HCT116 (cell line): ENCODE results near the gene PRLR. TPM values are rescaled to one million over a fixed set of nuclear protein-coding genes. Genes with fewer than 3 reads are reported as not detected.

Source experiments
- ATAC-seq: fragments of 200-7000 bp; cut with Tn5 transposase; 2 replicates; pipeline ENCODE4 v1.9.1; 2020; ENCODE audit warnings: mild to moderate bottlenecking, moderate library complexity
- BruUV-seq: library from RNA; stranded (reverse); fragments of 400-500 nt; replicated peaks from 2 replicates; lab custom pipeline; 2021; lab: Mats Ljungman, UMichigan
- CTCF ChIA-PET: fragments of 300-600 bp; sonication (Branson Sonifier 250); formaldehyde crosslinking; loops from one replicate; lab custom pipeline; 2021; ENCODE audit warnings: antibody characterized with exemption; lab: Charles Lee
- POLR2A ChIA-PET: fragments of 300-600, 350-600 bp; sonication (Branson Sonifier 250); formaldehyde crosslinking; loops from one replicate; lab custom pipeline; 2021; ENCODE audit warnings: antibody characterized with exemption; lab: Charles Lee
- RAD21 ChIA-PET, 2 experiments: fragments of 300-600 bp; sonication (Branson Sonifier 250); formaldehyde crosslinking; loops; one replicate each; lab custom pipeline; 2023; ENCODE audit warnings: low total read pairs in 2 of 2; ENCODE audit not compliant: uncharacterized antibody in 2 of 2, unreplicated experiment in 2 of 2, low non-redundant PET in 1 of 2; lab: Charles Lee
- DNase-seq: peaks from one replicate; pipeline ENCODE4 v3.0.0-alpha.2; 2010; ENCODE audit warnings: low read depth, low spot score
- H2AFZ ChIP-seq: fragments of 200-600 bp; shearing (Covaris generic), sonication (generic); 2 replicates; pipeline ENCODE4 v1.6.1; 2017; ENCODE audit warnings: low read depth, mixed run types, mixed read lengths, antibody characterized with exemption, low read length; ENCODE audit not compliant: poor library complexity, severe bottlenecking
- H3K27ac ChIP-seq: 2 replicates; pipeline ENCODE4 v1.5.1; 2012; ENCODE audit warnings: low read depth, low read length
- H3K27me3 ChIP-seq: fragments of 200-600 bp; sonication (generic); 2 replicates; pipeline ENCODE4 v1.6.1; 2016; ENCODE audit warnings: mixed run types, low read length, mixed read lengths; ENCODE audit not compliant: insufficient read depth
- H3K36me3 ChIP-seq, 2 experiments: fragments of 200-500 bp in 1 of 2; fragments of 200-600 bp in 1 of 2; sonication (Bioruptor generic) in 1 of 2; sonication (generic) in 1 of 2; 2 replicates each; pipeline versions ENCODE4 v1.5.1 to v1.6.1; 2014 to 2016; ENCODE audit warnings: low read length in 2 of 2, inconsistent platforms in 1 of 2, mixed read lengths in 1 of 2, mixed run types in 1 of 2; ENCODE audit not compliant: insufficient read depth in 2 of 2, control insufficient read depth in 1 of 2
- H3K4me1 ChIP-seq, 2 experiments: fragments of 200-600 bp in 1 of 2; sonication (generic) in 1 of 2; 2 replicates each; pipeline versions ENCODE4 v1.5.1 to v1.6.1; 2012 to 2017; ENCODE audit warnings: low read length in 2 of 2, inconsistent platforms in 1 of 2, mild to moderate bottlenecking in 1 of 2, mixed read lengths in 1 of 2, mixed run types in 1 of 2, moderate library complexity in 1 of 2; ENCODE audit not compliant: insufficient read depth in 2 of 2, control insufficient read depth in 1 of 2
- H3K4me2 ChIP-seq: fragments of 200-600 bp; sonication (generic); 2 replicates; pipeline ENCODE4 v1.6.1; 2017; ENCODE audit warnings: mixed run types, low read length, mixed read lengths
- H3K4me3 ChIP-seq, 2 experiments: fragments of 200-600 bp in 1 of 2; sonication (generic) in 1 of 2; replicated peaks in 1 of 2; 2 replicates each; pipeline ENCODE4 v1.5.1; 2011 to 2016; ENCODE audit warnings: low read length in 2 of 2, control low read depth in 1 of 2, low read depth in 1 of 2, mild to moderate bottlenecking in 1 of 2, mixed read lengths in 1 of 2, mixed run types in 1 of 2
- H3K79me2 ChIP-seq: fragments of 200-600 bp; sonication (generic); 2 replicates; pipeline ENCODE4 v1.6.1; 2017; ENCODE audit warnings: mild to moderate bottlenecking, mixed run types, low read length, moderate library complexity, mixed read lengths; ENCODE audit not compliant: insufficient read depth
- H3K9ac ChIP-seq: fragments of 200-600 bp; sonication (generic); 2 replicates; pipeline ENCODE4 v1.6.1; 2016; ENCODE audit warnings: low read length, mixed read lengths
- H3K9me2 ChIP-seq: fragments of 200-600 bp; sonication (generic), shearing (Covaris generic); 2 replicates; pipeline ENCODE4 v1.6.1; 2017; ENCODE audit warnings: mixed run types, mild to moderate bottlenecking, moderate library complexity; ENCODE audit not compliant: insufficient read depth
- H3K9me3 ChIP-seq, 2 experiments: fragments of 200-500 bp in 1 of 2; fragments of 200-600 bp in 1 of 2; sonication (Bioruptor generic) in 1 of 2; sonication (generic) in 1 of 2; 2 replicates each; pipeline ENCODE4 v1.6.1; 2014 to 2017; ENCODE audit warnings: low read length in 2 of 2, mixed read lengths in 2 of 2, inconsistent platforms in 1 of 2, low read depth in 1 of 2, mild to moderate bottlenecking in 1 of 2, mixed run types in 1 of 2, moderate library complexity in 1 of 2; ENCODE audit not compliant: control insufficient read depth in 1 of 2, insufficient read depth in 1 of 2
- H4K20me1 ChIP-seq: fragments of 200-600 bp; sonication (generic), shearing (Covaris generic); 2 replicates; pipeline ENCODE4 v1.6.1; 2017; ENCODE audit warnings: mixed run types, mild to moderate bottlenecking, moderate library complexity; ENCODE audit not compliant: insufficient read depth
- CBX3 ChIP-seq: IDR thresholded peaks from 2 replicates; pipeline ENCODE4 v1.6.1; 2012; ENCODE audit warnings: low read depth
- CEBPB ChIP-seq: IDR thresholded peaks from 2 replicates; pipeline ENCODE4 v1.6.1; 2012; ENCODE audit warnings: low read depth
- FOSL1 ChIP-seq: IDR thresholded peaks from 2 replicates; pipeline ENCODE4 v1.6.1; 2012; ENCODE audit warnings: low read depth
- JUND ChIP-seq: IDR thresholded peaks from 2 replicates; pipeline ENCODE4 v1.6.1; 2012
- POLR2A ChIP-seq: IDR thresholded peaks from 2 replicates; pipeline ENCODE4 v1.7.0; 2011; ENCODE audit warnings: borderline replicate concordance; ENCODE audit not compliant: insufficient read depth, insufficient read length; ENCODE audit errors: extremely low read depth
- POLR2AphosphoS5 ChIP-seq: IDR thresholded peaks from 2 replicates; pipeline ENCODE4 v1.6.1; 2011; ENCODE audit warnings: mild to moderate bottlenecking, low read depth, low read length, moderate library complexity
- SRF ChIP-seq: IDR thresholded peaks from 2 replicates; pipeline ENCODE4 v1.6.1; 2012; ENCODE audit warnings: low read depth
- ZNF274 ChIP-seq: fragments of 200-500 bp; sonication (Bioruptor generic); IDR thresholded peaks from 2 replicates; pipeline ENCODE4 v1.6.1; 2014; ENCODE audit warnings: mild to moderate bottlenecking, low read depth, low read length, inconsistent platforms
- intact Hi-C: fragments of 100-400 bp; cut with micrococcal nuclease; formaldehyde crosslinking; loops from 2 replicates; pipeline ENCODE4 v1.10.0; 2022
- total RNA-seq: library from RNA; stranded (reverse); gene quantifications from one replicate; pipeline ENCODE4 v1.2.1, GENCODE V29; 2021; ENCODE audit not compliant: unreplicated experiment
- TF ChIP-seq, protein P1 (sequence below): IDR thresholded peaks from 2 replicates; pipeline ENCODE4 v1.6.1; 2012
- TF ChIP-seq, protein P2 (sequence below): IDR thresholded peaks from 2 replicates; pipeline ENCODE4 v1.6.1; 2012; ENCODE audit warnings: low read depth
- TF ChIP-seq, protein P3 (sequence below): IDR thresholded peaks from 2 replicates; pipeline ENCODE4 v1.6.1; 2011; ENCODE audit warnings: mild to moderate bottlenecking, low read length, moderate library complexity; ENCODE audit not compliant: insufficient replicate concordance; ENCODE audit errors: extremely low read depth
- TF ChIP-seq, protein P4 (sequence below): IDR thresholded peaks from 2 replicates; pipeline ENCODE4 v1.6.1; 2012
- TF ChIP-seq, protein P5 (sequence below), 3 experiments: fragments of 200-600 bp in 1 of 3; sonication (generic) in 1 of 3; IDR thresholded peaks in 2 of 3; conservative IDR thresholded peaks in 1 of 3; 2 replicates each; pipeline ENCODE4 v1.5.1; 2012 to 2017; ENCODE audit warnings: low read depth in 2 of 3, low read length in 2 of 3, antibody characterized with exemption in 1 of 3, borderline replicate concordance in 1 of 3, control low read depth in 1 of 3, mild to moderate bottlenecking in 1 of 3, mixed read lengths in 1 of 3, mixed run types in 1 of 3, moderate library complexity in 1 of 3; ENCODE audit not compliant: insufficient read depth in 1 of 3

The PRLR gene
- total RNA-seq, 1 experiment from 2014 or later, result 0.10 TPM

DNA sequence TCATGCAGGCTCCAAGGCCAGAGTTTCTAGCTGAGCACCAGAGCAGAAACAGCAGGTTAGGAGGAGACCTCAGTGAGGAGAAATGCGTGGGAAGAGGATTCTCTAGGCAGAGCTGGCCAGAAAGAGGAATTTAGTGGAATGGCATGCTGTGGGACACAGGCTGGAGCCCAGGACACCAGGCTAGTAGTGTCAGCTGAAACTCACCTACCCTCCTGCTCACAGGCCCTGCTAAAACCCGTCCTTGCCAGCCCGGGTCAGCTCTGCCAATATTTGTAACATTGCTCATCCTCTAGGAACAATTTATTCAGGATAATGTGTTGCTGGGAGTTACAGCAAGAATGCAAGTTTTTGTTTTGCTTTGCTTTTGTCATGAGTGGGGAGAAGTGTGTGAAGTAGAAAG, 142.3 kb downstream of the PRLR start:
- intact Hi-C loops, result loop anchor here (2.0 kb wide), 1 partner anchor 113 kb away; no protein-coding TSS in a partner anchor
- ChIA-PET CTCF (no interaction called here), POLR2A (no interaction called here), RAD21 (no interaction called here)
- H3K79me2 ChIP-seq, result no peaks in the 10 kb centered on the region
- ATAC-seq, result no peak
- no peak overlapping the region for H2AFZ ChIP-seq
- H3K27me3 ChIP-seq, result peaks cover 24% of the 10 kb centered on the region
- no peak for DNase-seq
- no peak for TF ChIP-seq FOSL1
- TF ChIP-seq CBX3, result no peak
- TF ChIP-seq JUND, result no peak
- TF ChIP-seq, protein P1, sequence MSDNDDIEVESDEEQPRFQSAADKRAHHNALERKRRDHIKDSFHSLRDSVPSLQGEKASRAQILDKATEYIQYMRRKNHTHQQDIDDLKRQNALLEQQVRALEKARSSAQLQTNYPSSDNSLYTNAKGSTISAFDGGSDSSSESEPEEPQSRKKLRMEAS, result no peak
- TF ChIP-seq, protein P2, sequence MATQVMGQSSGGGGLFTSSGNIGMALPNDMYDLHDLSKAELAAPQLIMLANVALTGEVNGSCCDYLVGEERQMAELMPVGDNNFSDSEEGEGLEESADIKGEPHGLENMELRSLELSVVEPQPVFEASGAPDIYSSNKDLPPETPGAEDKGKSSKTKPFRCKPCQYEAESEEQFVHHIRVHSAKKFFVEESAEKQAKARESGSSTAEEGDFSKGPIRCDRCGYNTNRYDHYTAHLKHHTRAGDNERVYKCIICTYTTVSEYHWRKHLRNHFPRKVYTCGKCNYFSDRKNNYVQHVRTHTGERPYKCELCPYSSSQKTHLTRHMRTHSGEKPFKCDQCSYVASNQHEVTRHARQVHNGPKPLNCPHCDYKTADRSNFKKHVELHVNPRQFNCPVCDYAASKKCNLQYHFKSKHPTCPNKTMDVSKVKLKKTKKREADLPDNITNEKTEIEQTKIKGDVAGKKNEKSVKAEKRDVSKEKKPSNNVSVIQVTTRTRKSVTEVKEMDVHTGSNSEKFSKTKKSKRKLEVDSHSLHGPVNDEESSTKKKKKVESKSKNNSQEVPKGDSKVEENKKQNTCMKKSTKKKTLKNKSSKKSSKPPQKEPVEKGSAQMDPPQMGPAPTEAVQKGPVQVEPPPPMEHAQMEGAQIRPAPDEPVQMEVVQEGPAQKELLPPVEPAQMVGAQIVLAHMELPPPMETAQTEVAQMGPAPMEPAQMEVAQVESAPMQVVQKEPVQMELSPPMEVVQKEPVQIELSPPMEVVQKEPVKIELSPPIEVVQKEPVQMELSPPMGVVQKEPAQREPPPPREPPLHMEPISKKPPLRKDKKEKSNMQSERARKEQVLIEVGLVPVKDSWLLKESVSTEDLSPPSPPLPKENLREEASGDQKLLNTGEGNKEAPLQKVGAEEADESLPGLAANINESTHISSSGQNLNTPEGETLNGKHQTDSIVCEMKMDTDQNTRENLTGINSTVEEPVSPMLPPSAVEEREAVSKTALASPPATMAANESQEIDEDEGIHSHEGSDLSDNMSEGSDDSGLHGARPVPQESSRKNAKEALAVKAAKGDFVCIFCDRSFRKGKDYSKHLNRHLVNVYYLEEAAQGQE, result no peak
- TF ChIP-seq POLR2A, result no peak
- TF ChIP-seq CEBPB, result no peak
- TF ChIP-seq, protein P3, sequence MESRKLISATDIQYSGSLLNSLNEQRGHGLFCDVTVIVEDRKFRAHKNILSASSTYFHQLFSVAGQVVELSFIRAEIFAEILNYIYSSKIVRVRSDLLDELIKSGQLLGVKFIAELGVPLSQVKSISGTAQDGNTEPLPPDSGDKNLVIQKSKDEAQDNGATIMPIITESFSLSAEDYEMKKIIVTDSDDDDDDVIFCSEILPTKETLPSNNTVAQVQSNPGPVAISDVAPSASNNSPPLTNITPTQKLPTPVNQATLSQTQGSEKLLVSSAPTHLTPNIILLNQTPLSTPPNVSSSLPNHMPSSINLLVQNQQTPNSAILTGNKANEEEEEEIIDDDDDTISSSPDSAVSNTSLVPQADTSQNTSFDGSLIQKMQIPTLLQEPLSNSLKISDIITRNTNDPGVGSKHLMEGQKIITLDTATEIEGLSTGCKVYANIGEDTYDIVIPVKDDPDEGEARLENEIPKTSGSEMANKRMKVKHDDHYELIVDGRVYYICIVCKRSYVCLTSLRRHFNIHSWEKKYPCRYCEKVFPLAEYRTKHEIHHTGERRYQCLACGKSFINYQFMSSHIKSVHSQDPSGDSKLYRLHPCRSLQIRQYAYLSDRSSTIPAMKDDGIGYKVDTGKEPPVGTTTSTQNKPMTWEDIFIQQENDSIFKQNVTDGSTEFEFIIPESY, result no peak
- TF ChIP-seq SRF, result no peak
- no peak for TF ChIP-seq POLR2AphosphoS5
- TF ChIP-seq, protein P4, sequence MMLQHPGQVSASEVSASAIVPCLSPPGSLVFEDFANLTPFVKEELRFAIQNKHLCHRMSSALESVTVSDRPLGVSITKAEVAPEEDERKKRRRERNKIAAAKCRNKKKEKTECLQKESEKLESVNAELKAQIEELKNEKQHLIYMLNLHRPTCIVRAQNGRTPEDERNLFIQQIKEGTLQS, result no peak
- no peak for TF ChIP-seq ZNF274
- TF ChIP-seq, protein P5, sequence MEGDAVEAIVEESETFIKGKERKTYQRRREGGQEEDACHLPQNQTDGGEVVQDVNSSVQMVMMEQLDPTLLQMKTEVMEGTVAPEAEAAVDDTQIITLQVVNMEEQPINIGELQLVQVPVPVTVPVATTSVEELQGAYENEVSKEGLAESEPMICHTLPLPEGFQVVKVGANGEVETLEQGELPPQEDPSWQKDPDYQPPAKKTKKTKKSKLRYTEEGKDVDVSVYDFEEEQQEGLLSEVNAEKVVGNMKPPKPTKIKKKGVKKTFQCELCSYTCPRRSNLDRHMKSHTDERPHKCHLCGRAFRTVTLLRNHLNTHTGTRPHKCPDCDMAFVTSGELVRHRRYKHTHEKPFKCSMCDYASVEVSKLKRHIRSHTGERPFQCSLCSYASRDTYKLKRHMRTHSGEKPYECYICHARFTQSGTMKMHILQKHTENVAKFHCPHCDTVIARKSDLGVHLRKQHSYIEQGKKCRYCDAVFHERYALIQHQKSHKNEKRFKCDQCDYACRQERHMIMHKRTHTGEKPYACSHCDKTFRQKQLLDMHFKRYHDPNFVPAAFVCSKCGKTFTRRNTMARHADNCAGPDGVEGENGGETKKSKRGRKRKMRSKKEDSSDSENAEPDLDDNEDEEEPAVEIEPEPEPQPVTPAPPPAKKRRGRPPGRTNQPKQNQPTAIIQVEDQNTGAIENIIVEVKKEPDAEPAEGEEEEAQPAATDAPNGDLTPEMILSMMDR (IDR thresholded peaks at IDR 0.05 in 2 of 3, conservative IDR thresholded peaks at IDR 0.05 in 1 of 3; ENCODE audit: borderline replicate concordance in 1 of 3, insufficient read depth in 1 of 3, low read depth in 2 of 3, low read length in 2 of 3), result no peak
- no peaks in the 10 kb centered on the region for H3K9me2 ChIP-seq
- no peak overlapping the region for H3K27ac ChIP-seq
- no peak overlapping the region for H3K4me3 ChIP-seq
- BruUV-seq, result no TSS peak
- H4K20me1 ChIP-seq, result no peaks in the 10 kb centered on the region
- H3K9me3 ChIP-seq, result no peaks in the 10 kb centered on the region
- H3K36me3 ChIP-seq, result no peaks in the 10 kb centered on the region
- no peak overlapping the region for H3K4me2 ChIP-seq
- H3K4me1 ChIP-seq, result no peaks in the 10 kb centered on the region
- no peak overlapping the region for H3K9ac ChIP-seq
